ENCODE data around the gene SLC8A2.
A peak's percentile ranks its signal among the peaks of the same experiment; 100 is the strongest.

Gene SLC8A2

GRCh38 chr19:47480658-47481057 lies 9.0 kb upstream of the SLC8A2 start:
- TF ChIP-seq EGR1 (IDR thresholded peaks at IDR 0.05) = no peak
- no peak for TF ChIP-seq CREB1 (IDR thresholded peaks at IDR 0.05; ENCODE audit: low read depth)
- no peak for TF ChIP-seq MAX (IDR thresholded peaks at IDR 0.05)
- TF ChIP-seq CEBPB (IDR thresholded peaks at IDR 0.05) = no peak
- TF ChIP-seq RAD21 (IDR thresholded peaks at IDR 0.05; ENCODE audit: low read depth) = no peak
- TF ChIP-seq EP300 (IDR thresholded peaks at IDR 0.05; ENCODE audit: borderline replicate concordance) = no peak
- no peak for TF ChIP-seq REST (IDR thresholded peaks at IDR 0.05; ENCODE audit: low read depth)
- TF ChIP-seq FOXM1 (IDR thresholded peaks at IDR 0.05; ENCODE audit: borderline replicate concordance, low read depth) = no peak
- TF ChIP-seq TAF1 (IDR thresholded peaks at IDR 0.05; ENCODE audit: low read depth) = no peak
- no peak for TF ChIP-seq YY1 (IDR thresholded peaks at IDR 0.05; ENCODE audit: low read depth)
- no peak for TF ChIP-seq ZBTB7A (IDR thresholded peaks at IDR 0.05; ENCODE audit: low read depth)
- no peak for TF ChIP-seq TEAD4 (IDR thresholded peaks at IDR 0.05)
- TF ChIP-seq USF1 (IDR thresholded peaks at IDR 0.05) = no peak
- no peak for TF ChIP-seq NFIC (IDR thresholded peaks at IDR 0.05)
- TF ChIP-seq TCF12 (IDR thresholded peaks at IDR 0.05; ENCODE audit: low read depth) = no peak

GRCh38 chr19:47479701-47480503 lies 8.2 kb upstream of the SLC8A2 start:
- TF ChIP-seq USF1 (IDR thresholded peaks at IDR 0.05) = peak; percentile 72
- peak; percentile 97 for TF ChIP-seq MAX (IDR thresholded peaks at IDR 0.05)
- no peak for TF ChIP-seq ZBTB7A (IDR thresholded peaks at IDR 0.05; ENCODE audit: low read depth)
- TF ChIP-seq CREB1 (IDR thresholded peaks at IDR 0.05; ENCODE audit: low read depth) = no peak

GRCh38 chr19:47476438-47476972 lies 4.8 kb upstream of the SLC8A2 start:
- TF ChIP-seq ZBTB7A (IDR thresholded peaks at IDR 0.05; ENCODE audit: low read depth) (no peak), NFIC (IDR thresholded peaks at IDR 0.05) (no peak), MAX (IDR thresholded peaks at IDR 0.05) (no peak), EP300 (IDR thresholded peaks at IDR 0.05; ENCODE audit: borderline replicate concordance) (no peak), CEBPB (IDR thresholded peaks at IDR 0.05) (no peak), TAF1 (IDR thresholded peaks at IDR 0.05; ENCODE audit: low read depth) (no peak), YY1 (IDR thresholded peaks at IDR 0.05; ENCODE audit: low read depth) (no peak), EGR1 (IDR thresholded peaks at IDR 0.05) (no peak), RAD21 (IDR thresholded peaks at IDR 0.05; ENCODE audit: low read depth) (no peak), FOXM1 (IDR thresholded peaks at IDR 0.05; ENCODE audit: borderline replicate concordance, low read depth) (no peak), USF1 (IDR thresholded peaks at IDR 0.05) (no peak), TEAD4 (IDR thresholded peaks at IDR 0.05) (no peak), REST (IDR thresholded peaks at IDR 0.05; ENCODE audit: low read depth) (no peak), TCF12 (IDR thresholded peaks at IDR 0.05; ENCODE audit: low read depth) (no peak), CREB1 (IDR thresholded peaks at IDR 0.05; ENCODE audit: low read depth) (no peak)

- TF ChIP-seq TCF12 (IDR thresholded peaks at IDR 0.05; ENCODE audit: low read depth) = no peak
- TF ChIP-seq YY1 (IDR thresholded peaks at IDR 0.05; ENCODE audit: low read depth) = no peak
- no peak for TF ChIP-seq TEAD4 (IDR thresholded peaks at IDR 0.05)
- TF ChIP-seq TAF1 (IDR thresholded peaks at IDR 0.05; ENCODE audit: low read depth) = no peak
- TF ChIP-seq MAX (IDR thresholded peaks at IDR 0.05) = no peak
- TF ChIP-seq CEBPB (IDR thresholded peaks at IDR 0.05) = no peak
- TF ChIP-seq RAD21 (IDR thresholded peaks at IDR 0.05; ENCODE audit: low read depth) = no peak
- TF ChIP-seq EP300 (IDR thresholded peaks at IDR 0.05; ENCODE audit: borderline replicate concordance) = no peak
- no peak for TF ChIP-seq EGR1 (IDR thresholded peaks at IDR 0.05)
- TF ChIP-seq CREB1 (IDR thresholded peaks at IDR 0.05; ENCODE audit: low read depth) = no peak
- TF ChIP-seq FOXM1 (IDR thresholded peaks at IDR 0.05; ENCODE audit: borderline replicate concordance, low read depth) = no peak
- TF ChIP-seq ZBTB7A (IDR thresholded peaks at IDR 0.05; ENCODE audit: low read depth) = no peak
- TF ChIP-seq NFIC (IDR thresholded peaks at IDR 0.05) = no peak
- TF ChIP-seq USF1 (IDR thresholded peaks at IDR 0.05) = no peak
- TF ChIP-seq REST (IDR thresholded peaks at IDR 0.05; ENCODE audit: low read depth) = no peak
These were observed 3.8 kb upstream of the SLC8A2 start for GRCh38 chr19:47475465-47475864.

All from Ishikawa (cell line).